Suprapubic skin (tissue), 3 donors: ENCODE measurements around the gene GSK3B.

ENCODE experiments used
- EP300 ChIP-seq: sonication (generic); formaldehyde crosslinking; IDR thresholded peaks from one replicate; pipeline ENCODE4 v1.6.1; 2017; ENCODE audit warnings: antibody characterized with exemption
- POLR2A ChIP-seq, 2 donors: fragments of 450-650 bp; IDR thresholded peaks; one replicate each; pipeline ENCODE4 v1.6.1; 2017; ENCODE audit warnings: antibody characterized with exemption in 2 of 2, mild to moderate bottlenecking in 2 of 2, moderate library complexity in 2 of 2
- TF ChIP-seq, protein P1 (sequence below), 2 donors: fragments of 200-600 bp in 1 of 2; fragments of 450-650 bp in 1 of 2; sonication (generic) in 1 of 2; IDR thresholded peaks; one replicate each; pipeline ENCODE4 v1.5.1; 2016 to 2019; ENCODE audit warnings: antibody characterized with exemption in 2 of 2, mild to moderate bottlenecking in 1 of 2, moderate library complexity in 1 of 2

DNA sequence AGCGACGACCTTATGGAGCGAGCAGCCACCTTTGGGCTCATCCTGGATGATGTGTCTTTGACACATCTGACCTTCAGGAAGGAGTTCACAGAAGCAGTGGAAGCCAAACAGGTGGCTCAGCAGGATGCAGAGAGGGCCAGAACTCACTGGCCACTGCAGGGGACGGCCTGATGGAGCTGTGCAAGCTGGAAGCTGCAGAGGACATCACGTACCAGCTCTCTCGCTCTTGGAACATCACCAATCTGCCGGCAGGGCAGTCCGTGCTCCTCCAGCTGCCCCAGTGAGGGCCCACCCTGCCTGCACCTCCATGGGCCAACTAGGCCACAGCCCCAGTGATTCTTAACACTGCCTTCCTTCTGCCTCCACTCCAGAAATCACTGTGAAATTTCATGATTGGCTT, 302.0 kb downstream of the GSK3B start:
- TF ChIP-seq POLR2A (IDR thresholded peaks at IDR 0.05) (no peak), EP300 (no peak)
- TF ChIP-seq, protein P1, sequence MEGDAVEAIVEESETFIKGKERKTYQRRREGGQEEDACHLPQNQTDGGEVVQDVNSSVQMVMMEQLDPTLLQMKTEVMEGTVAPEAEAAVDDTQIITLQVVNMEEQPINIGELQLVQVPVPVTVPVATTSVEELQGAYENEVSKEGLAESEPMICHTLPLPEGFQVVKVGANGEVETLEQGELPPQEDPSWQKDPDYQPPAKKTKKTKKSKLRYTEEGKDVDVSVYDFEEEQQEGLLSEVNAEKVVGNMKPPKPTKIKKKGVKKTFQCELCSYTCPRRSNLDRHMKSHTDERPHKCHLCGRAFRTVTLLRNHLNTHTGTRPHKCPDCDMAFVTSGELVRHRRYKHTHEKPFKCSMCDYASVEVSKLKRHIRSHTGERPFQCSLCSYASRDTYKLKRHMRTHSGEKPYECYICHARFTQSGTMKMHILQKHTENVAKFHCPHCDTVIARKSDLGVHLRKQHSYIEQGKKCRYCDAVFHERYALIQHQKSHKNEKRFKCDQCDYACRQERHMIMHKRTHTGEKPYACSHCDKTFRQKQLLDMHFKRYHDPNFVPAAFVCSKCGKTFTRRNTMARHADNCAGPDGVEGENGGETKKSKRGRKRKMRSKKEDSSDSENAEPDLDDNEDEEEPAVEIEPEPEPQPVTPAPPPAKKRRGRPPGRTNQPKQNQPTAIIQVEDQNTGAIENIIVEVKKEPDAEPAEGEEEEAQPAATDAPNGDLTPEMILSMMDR (IDR thresholded peaks at IDR 0.05): no peak
